ENCODE measurements around the gene CHRDL2. TPM values are rescaled to one million over a fixed set of nuclear protein-coding genes. Genes with fewer than 3 reads are reported as not detected.
"Not testable (repeated sequence)": the region's sequence is repeated elsewhere in the genome, so short reads cannot be mapped to it uniquely, and the experiment has no call there.

The CHRDL2 gene
- total RNA-seq, 1 experiment from 2014 or later = 2.5 TPM

- Mint-ChIP-seq H3K27ac (ENCODE audit: unreplicated experiment) (no peak overlapping the region), H3K36me3 (ENCODE audit: insufficient read depth, unreplicated experiment) (no peaks in the 10 kb centered on the region), H3K4me1 (ENCODE audit: low read depth, unreplicated experiment) (peaks cover 8% of the 10 kb centered on the region), H3K27me3 (ENCODE audit: insufficient read depth, unreplicated experiment) (no peaks in the 10 kb centered on the region), H3K4me3 (ENCODE audit: unreplicated experiment) (no peak overlapping the region), H3K9me3 (ENCODE audit: unreplicated experiment) (no peaks in the 10 kb centered on the region)
- no peaks in the 10 kb centered on the region for H3K27me3 ChIP-seq (replicated peaks; ENCODE audit: control insufficient read depth, insufficient read depth, low read length)
- H3K4me1 ChIP-seq = no peaks in the 10 kb centered on the region
- TF ChIP-seq CTCF (IDR thresholded peaks at IDR 0.05; ENCODE audit: insufficient read depth in 1 of 2, low read depth in 1 of 2, low read length in 1 of 2, severe bottlenecking in 1 of 2, unreplicated experiment in 1 of 2) = no peak
- DNase-seq = no peak
- POLR2A ChIA-PET = no interaction called here
- H3K36me3 ChIP-seq (ENCODE audit: control insufficient read depth, insufficient read depth, low read length) = no peaks in the 10 kb centered on the region
- CTCF ChIA-PET = interaction anchor here (1.2 kb wide), 1 partner anchor 33 kb away, joined by 8 read pairs; no protein-coding TSS in a partner anchor
- H3K4me3 ChIP-seq (ENCODE audit: low read depth, low read length) = no peak overlapping the region
- no peaks in the 10 kb centered on the region for H3K9me3 ChIP-seq
- intact Hi-C loops (cut with micrococcal nuclease; ENCODE audit: unreplicated experiment) = no loop called here
- no TSS peak for BruUV-seq (replicated peaks)
Observed at GRCh38 chr11:74669211-74670160, 61.7 kb downstream of the CHRDL2 start.

GRCh38 chr11:74663315-74663714, 67.9 kb downstream of the CHRDL2 start:
- Mint-ChIP-seq H3K27me3 (ENCODE audit: insufficient read depth, unreplicated experiment) (no peaks in the 10 kb centered on the region), H3K4me3 (ENCODE audit: unreplicated experiment) (no peak overlapping the region), H3K27ac (ENCODE audit: unreplicated experiment) (no peak overlapping the region), H3K9me3 (ENCODE audit: unreplicated experiment) (peaks cover 17% of the 10 kb centered on the region), H3K36me3 (ENCODE audit: insufficient read depth, unreplicated experiment) (peaks cover 21% of the 10 kb centered on the region), H3K4me1 (ENCODE audit: low read depth, unreplicated experiment) (no peaks in the 10 kb centered on the region)
- no peaks in the 10 kb centered on the region for H3K27me3 ChIP-seq (replicated peaks; ENCODE audit: control insufficient read depth, insufficient read depth, low read length)
- 0 out of 2 replicates have a peak, but pooled peaks cover 1% of the 10 kb centered on the region for H3K36me3 ChIP-seq (ENCODE audit: control insufficient read depth, insufficient read depth, low read length)
- POLR2A ChIA-PET = no interaction called here
- H3K4me3 ChIP-seq (ENCODE audit: low read depth, low read length) = no peak overlapping the region
- no peak for TF ChIP-seq CTCF (IDR thresholded peaks at IDR 0.05; ENCODE audit: insufficient read depth in 1 of 2, low read depth in 1 of 2, low read length in 1 of 2, severe bottlenecking in 1 of 2, unreplicated experiment in 1 of 2)
- BruUV-seq (replicated peaks) = no TSS peak
- H3K9me3 ChIP-seq = peaks cover 17% of the 10 kb centered on the region
- intact Hi-C loops (cut with micrococcal nuclease; ENCODE audit: unreplicated experiment) = no loop called here
- CTCF ChIA-PET = no interaction called here
- no peak for DNase-seq
- no peaks in the 10 kb centered on the region for H3K4me1 ChIP-seq

DNA sequence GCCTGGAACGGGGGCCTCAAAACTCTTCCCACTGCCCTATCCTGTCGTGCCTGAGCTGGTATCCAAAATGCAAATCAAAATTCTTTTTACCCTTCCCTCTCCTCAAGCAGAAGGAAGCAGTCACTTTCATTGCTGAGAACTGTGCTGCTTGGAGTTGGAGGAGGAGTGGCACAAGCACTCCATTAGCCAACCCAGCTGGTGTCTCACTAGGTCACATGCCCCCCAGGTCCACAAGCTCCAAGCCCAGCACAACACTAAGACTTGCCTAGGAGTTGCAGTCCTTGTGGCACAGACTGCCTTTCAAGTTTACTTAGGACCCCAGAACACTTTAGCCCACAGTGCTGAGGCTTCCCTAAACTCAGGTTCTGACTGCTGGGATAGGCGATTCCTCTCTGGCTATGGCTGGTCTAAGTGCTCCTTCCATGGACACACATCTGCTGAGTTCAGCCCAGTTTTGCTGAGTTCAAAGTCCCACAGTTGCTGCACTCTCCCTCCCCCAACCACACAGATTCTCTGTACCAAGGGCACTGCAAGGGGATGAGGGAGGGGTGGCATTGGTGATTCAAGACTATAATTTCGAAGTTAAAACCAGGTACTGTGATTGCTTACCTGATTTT, 68.6 kb downstream of the CHRDL2 start:
- H3K9me3 ChIP-seq = peaks cover 19% of the 10 kb centered on the region
- H3K36me3 ChIP-seq (ENCODE audit: control insufficient read depth, insufficient read depth, low read length) = 0 out of 2 replicates have a peak, but pooled peaks cover 1% of the 10 kb centered on the region
- Mint-ChIP-seq H3K4me3 (ENCODE audit: unreplicated experiment) (no peak overlapping the region), H3K4me1 (ENCODE audit: low read depth, unreplicated experiment) (no peaks in the 10 kb centered on the region), H3K27ac (ENCODE audit: unreplicated experiment) (no peak overlapping the region), H3K27me3 (ENCODE audit: insufficient read depth, unreplicated experiment) (no peaks in the 10 kb centered on the region), H3K36me3 (ENCODE audit: insufficient read depth, unreplicated experiment) (peaks cover 21% of the 10 kb centered on the region), H3K9me3 (ENCODE audit: unreplicated experiment) (peaks cover 24% of the 10 kb centered on the region)
- BruUV-seq (replicated peaks) = no TSS peak
- intact Hi-C loops (cut with micrococcal nuclease; ENCODE audit: unreplicated experiment) = no loop called here
- POLR2A ChIA-PET = no interaction called here
- no peaks in the 10 kb centered on the region for H3K4me1 ChIP-seq
- no peaks in the 10 kb centered on the region for H3K27me3 ChIP-seq (replicated peaks; ENCODE audit: control insufficient read depth, insufficient read depth, low read length)
- TF ChIP-seq CTCF (IDR thresholded peaks at IDR 0.05; ENCODE audit: insufficient read depth in 1 of 2, low read depth in 1 of 2, low read length in 1 of 2, severe bottlenecking in 1 of 2, unreplicated experiment in 1 of 2) = no peak
- DNase-seq = no peak
- CTCF ChIA-PET = no interaction called here
- H3K4me3 ChIP-seq (ENCODE audit: low read depth, low read length) = no peak overlapping the region

DNA sequence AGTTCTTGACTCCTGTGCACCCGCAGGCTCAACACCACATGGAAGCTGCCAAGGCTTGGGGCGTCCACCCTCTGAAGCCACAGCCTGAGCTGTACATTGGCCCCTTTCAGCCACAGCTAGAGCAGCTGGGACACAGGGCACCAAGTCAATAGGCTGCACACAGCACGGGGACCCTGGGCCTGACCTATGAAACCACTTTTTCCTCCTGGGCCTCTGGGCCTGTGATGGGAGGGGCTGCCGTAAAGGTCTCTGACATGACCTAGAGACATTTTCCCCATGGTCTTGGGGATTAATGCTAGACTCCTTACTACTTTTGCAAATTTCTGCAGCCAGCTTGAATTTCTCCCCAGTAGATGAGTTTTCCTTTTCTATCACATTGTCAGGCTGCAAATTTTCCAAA, 72.1 kb downstream of the CHRDL2 start:
- H3K9me3 ChIP-seq = peaks cover 19% of the 10 kb centered on the region
- POLR2A ChIA-PET; H3K4me3 Mint-ChIP-seq (ENCODE audit: unreplicated experiment); H3K4me3 ChIP-seq (ENCODE audit: low read depth, low read length); H3K27me3 ChIP-seq (replicated peaks; ENCODE audit: control insufficient read depth, insufficient read depth, low read length); H3K27ac Mint-ChIP-seq (ENCODE audit: unreplicated experiment); H3K27me3 Mint-ChIP-seq (ENCODE audit: insufficient read depth, unreplicated experiment); H3K4me1 ChIP-seq; H3K4me1 Mint-ChIP-seq (ENCODE audit: low read depth, unreplicated experiment); BruUV-seq (replicated peaks); CTCF ChIA-PET; DNase-seq; intact Hi-C loops (cut with micrococcal nuclease; ENCODE audit: unreplicated experiment); H3K36me3 ChIP-seq (ENCODE audit: control insufficient read depth, insufficient read depth, low read length): not testable (repeated sequence)
- Mint-ChIP-seq H3K9me3 (ENCODE audit: unreplicated experiment) (peaks cover 31% of the 10 kb centered on the region), H3K36me3 (ENCODE audit: insufficient read depth, unreplicated experiment) (peaks cover 21% of the 10 kb centered on the region)
